ENCODE measurements around the gene KLK12.

KLK12 gene

DNA sequence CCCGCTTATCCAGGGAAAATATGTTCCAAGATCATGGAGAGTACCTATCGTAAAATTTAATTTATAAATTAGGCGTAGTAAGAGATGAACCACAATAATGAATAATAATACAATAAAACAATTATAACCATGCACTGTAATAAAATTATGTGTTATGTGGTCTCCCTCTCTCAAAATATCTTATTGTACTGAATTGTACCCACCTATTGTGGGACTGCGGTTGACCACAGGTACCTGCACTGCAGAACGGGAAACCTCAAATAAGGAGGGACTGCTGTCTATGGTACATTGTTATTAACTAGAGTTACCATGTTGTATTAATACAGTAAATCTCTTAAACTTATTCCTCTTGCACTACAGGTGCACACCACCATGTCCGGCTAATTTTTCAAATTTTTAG lies 5.3 kb upstream of the KLK12 start:
- POLR2A ChIA-PET (ENCODE audit: low non-redundant PET) = no interaction called here
- H3K27ac ChIP-seq = no peak overlapping the region
- CTCF ChIA-PET = no interaction called here
- DNase-seq (ENCODE audit: low spot score) = no peak
- TF ChIP-seq, protein P1, sequence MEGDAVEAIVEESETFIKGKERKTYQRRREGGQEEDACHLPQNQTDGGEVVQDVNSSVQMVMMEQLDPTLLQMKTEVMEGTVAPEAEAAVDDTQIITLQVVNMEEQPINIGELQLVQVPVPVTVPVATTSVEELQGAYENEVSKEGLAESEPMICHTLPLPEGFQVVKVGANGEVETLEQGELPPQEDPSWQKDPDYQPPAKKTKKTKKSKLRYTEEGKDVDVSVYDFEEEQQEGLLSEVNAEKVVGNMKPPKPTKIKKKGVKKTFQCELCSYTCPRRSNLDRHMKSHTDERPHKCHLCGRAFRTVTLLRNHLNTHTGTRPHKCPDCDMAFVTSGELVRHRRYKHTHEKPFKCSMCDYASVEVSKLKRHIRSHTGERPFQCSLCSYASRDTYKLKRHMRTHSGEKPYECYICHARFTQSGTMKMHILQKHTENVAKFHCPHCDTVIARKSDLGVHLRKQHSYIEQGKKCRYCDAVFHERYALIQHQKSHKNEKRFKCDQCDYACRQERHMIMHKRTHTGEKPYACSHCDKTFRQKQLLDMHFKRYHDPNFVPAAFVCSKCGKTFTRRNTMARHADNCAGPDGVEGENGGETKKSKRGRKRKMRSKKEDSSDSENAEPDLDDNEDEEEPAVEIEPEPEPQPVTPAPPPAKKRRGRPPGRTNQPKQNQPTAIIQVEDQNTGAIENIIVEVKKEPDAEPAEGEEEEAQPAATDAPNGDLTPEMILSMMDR (conservative IDR thresholded peaks at IDR 0.05; ENCODE audit: low read depth) = no peak

DNA sequence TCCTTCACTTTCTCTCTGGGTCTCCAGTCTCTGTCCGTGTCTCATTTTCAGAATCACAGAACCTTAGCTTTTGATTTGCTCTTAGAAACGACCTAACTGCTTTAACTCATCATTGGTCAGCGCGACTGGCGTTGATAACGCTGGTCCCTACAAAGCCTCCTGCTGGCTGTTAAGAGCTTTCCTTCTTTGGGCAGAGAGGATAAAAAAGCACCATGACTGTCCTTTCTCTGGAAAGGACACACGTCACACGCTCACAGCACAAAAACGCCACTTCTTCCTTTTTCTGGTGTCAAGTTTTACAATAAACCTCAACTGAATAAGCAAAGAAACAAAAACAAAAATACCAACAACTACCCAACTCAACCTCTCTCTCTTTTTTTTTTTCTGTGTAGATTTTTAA lies 1.7 kb upstream of the KLK12 start:
- DNase-seq (ENCODE audit: low spot score) = no peak
- POLR2A ChIA-PET (ENCODE audit: low non-redundant PET) = no interaction called here
- H3K27ac ChIP-seq = no peak overlapping the region
- CTCF ChIA-PET = no interaction called here
- TF ChIP-seq, protein P1 (conservative IDR thresholded peaks at IDR 0.05; ENCODE audit: low read depth) = no peak

DNA sequence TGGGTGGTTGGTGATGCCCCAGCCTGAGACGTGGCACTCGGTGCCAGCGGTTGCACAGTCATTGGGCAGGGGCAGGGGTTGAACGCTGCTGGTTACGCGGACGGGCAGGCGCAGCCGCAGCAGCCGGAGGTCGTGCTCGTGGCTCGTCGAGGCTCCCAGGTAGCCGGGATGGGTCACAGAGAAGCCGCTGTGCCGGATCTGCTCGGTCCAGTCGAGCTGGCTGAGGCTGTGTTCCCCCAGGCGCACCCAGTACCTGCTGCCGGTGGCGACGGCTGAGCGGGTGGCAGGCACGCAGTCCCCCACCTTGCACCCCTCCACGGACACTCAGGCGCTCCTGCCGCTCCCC lies 2.9 kb downstream of the KLK12 start:
- DNase-seq (ENCODE audit: low spot score) = no peak
- TF ChIP-seq, protein P1 (conservative IDR thresholded peaks at IDR 0.05; ENCODE audit: low read depth) = no peak
- no peak overlapping the region for H3K27ac ChIP-seq
- ChIA-PET POLR2A (ENCODE audit: low non-redundant PET) (no interaction called here), CTCF (no interaction called here)

DNA sequence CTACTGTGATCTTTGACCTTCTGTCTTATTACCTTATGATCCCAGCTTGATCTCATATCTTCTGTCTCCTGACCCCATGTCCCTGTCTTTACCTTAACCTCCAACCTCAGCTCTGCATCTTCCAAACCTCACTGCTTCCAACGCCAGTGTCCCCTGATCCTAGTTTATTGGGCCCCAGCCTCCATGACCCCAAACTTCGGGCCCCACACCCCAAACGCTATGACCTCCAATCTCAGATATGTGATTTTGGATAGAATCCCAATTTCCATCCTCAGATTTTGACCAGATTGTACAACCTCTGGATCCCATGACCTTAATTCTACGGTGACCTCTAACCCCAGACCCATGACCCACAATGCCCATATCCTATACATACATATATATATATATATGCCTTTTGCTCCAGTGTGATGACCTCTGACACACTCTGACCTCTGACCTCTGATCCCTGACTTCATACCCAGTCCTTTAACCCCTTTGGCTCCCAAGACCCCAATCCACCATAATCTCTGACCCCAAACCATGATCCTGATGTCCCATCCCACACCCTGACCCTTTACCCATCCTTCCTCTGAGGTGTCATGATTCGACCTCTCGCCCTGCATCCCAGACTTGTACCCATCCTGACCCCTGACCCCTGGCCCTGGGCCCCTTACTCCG lies 3.5 kb downstream of the KLK12 start:
- TF ChIP-seq, protein P1 (conservative IDR thresholded peaks at IDR 0.05; ENCODE audit: low read depth) = no peak
- no peak for DNase-seq (ENCODE audit: low spot score)
- no peak overlapping the region for H3K27ac ChIP-seq
- ChIA-PET CTCF (no interaction called here), POLR2A (ENCODE audit: low non-redundant PET) (no interaction called here)

DNA sequence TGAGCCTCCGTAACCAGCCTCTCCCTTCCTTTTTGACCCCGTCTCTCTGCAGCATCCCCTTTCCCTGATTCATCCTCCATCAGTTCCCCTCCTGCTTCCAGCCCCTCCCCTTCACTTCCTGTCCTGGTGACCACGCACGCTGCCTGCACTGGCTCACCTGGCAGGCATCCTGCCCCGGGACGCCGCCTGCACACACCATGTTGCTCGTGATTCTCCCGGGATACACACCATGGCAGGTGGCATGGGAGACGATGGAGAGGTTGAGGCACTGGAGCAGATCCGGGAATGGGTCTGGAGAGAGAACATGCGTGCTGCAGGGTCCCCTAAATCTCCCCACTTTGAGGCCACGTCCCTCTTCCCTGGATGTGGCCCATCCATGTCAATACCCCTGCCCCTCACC lies 4.2 kb downstream of the KLK12 start:
- no peak overlapping the region for H3K27ac ChIP-seq
- ChIA-PET POLR2A (ENCODE audit: low non-redundant PET) (no interaction called here), CTCF (no interaction called here)
- DNase-seq (ENCODE audit: low spot score) = no peak
- TF ChIP-seq, protein P1 (conservative IDR thresholded peaks at IDR 0.05; ENCODE audit: low read depth) = no peak

DNA sequence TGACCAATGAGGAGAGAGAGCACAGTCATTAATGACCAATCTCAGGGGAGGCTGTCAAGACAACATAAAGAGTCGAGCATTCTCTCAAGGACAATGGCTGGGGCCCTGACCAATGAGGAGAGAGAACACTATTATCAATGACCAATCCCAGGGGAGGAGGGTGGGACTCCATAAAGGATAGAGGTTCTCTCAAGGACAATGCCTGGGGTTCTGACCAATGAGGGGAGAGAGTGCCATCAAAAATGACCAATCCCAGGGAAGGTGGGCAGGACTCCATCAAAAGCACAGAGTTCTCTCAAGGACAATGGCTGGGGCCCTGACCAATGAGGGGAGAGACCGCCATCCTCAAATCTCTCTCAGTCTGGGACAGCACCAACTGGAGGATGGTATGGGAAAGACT lies 5.1 kb downstream of the KLK12 start:
- CTCF ChIA-PET = no interaction called here
- POLR2A ChIA-PET (ENCODE audit: low non-redundant PET) = no interaction called here
- TF ChIP-seq, protein P1 (conservative IDR thresholded peaks at IDR 0.05; ENCODE audit: low read depth) = no peak

DNA sequence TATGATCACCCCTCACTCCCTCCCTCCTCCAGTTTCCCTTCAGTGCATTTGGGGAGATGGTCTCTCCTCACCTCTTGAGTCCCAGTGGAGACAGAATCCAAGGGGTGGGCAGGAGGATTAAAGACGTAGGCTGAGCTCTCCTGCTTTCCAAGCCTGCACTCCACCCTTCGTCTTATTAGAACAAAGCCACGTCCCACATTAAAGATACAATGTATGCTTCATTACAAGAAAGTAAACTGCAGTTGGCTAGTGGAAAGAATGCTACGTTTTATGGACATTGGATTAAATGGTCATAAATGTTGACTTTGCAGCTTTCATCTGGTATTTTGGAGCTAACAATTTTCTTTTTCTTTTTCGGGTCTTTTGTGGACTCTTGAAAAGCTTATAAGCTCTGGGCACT lies 6.9 kb downstream of the KLK12 start:
- ChIA-PET CTCF (interaction anchor here (0.6 kb wide), 1 partner anchor 66 kb away, joined by 3 read pairs; no protein-coding TSS in a partner anchor), POLR2A (ENCODE audit: low non-redundant PET) (no interaction called here)
- no peak for DNase-seq (ENCODE audit: low spot score)
- H3K27ac ChIP-seq = no peak overlapping the region
- TF ChIP-seq, protein P1 (conservative IDR thresholded peaks at IDR 0.05; ENCODE audit: low read depth) = no peak

More for the DNA sequence above, 5.1 kb downstream of the KLK12 start:
- H3K27ac ChIP-seq = no peak overlapping the region
- no peak for DNase-seq (ENCODE audit: low spot score)
